Muscle layer of duodenum (tissue), 2 donors: ENCODE data around the gene IP6K3.

Experiments used
- H3K27ac ChIP-seq: one replicate; pipeline ENCODE4 v1.7.0; 2013; ENCODE audit warnings: mild to moderate bottlenecking, low read length
- H3K27me3 ChIP-seq: one replicate; pipeline ENCODE4 v1.7.0; 2013; ENCODE audit warnings: low read depth, mild to moderate bottlenecking, control low read depth, low read length
- H3K36me3 ChIP-seq, 2 donors: one replicate each; pipeline ENCODE4 v1.7.0; 2013; ENCODE audit warnings: low read length in 2 of 2, control low read depth in 1 of 2, mild to moderate bottlenecking in 1 of 2; ENCODE audit not compliant: insufficient read depth in 2 of 2, control insufficient read depth in 1 of 2
- H3K4me1 ChIP-seq, 2 donors: one replicate each; pipeline ENCODE4 v1.7.0; 2013; ENCODE audit warnings: low read length in 2 of 2, mild to moderate bottlenecking in 2 of 2, control low read depth in 1 of 2, moderate library complexity in 1 of 2; ENCODE audit not compliant: insufficient read depth in 2 of 2, control insufficient read depth in 1 of 2
- H3K4me3 ChIP-seq, 2 donors: one replicate each; pipeline ENCODE4 v1.7.0; 2013; ENCODE audit warnings: low read length in 2 of 2, low read depth in 1 of 2, mild to moderate bottlenecking in 1 of 2
- H3K9me3 ChIP-seq, 2 donors: one replicate each; pipeline ENCODE4 v1.7.0; 2013; ENCODE audit warnings: low read length in 2 of 2, control low read depth in 1 of 2, mild to moderate bottlenecking in 1 of 2; ENCODE audit not compliant: control insufficient read depth in 1 of 2
- donor health status: healthy.

IP6K3 gene, protein sequence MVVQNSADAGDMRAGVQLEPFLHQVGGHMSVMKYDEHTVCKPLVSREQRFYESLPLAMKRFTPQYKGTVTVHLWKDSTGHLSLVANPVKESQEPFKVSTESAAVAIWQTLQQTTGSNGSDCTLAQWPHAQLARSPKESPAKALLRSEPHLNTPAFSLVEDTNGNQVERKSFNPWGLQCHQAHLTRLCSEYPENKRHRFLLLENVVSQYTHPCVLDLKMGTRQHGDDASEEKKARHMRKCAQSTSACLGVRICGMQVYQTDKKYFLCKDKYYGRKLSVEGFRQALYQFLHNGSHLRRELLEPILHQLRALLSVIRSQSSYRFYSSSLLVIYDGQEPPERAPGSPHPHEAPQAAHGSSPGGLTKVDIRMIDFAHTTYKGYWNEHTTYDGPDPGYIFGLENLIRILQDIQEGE

DNA sequence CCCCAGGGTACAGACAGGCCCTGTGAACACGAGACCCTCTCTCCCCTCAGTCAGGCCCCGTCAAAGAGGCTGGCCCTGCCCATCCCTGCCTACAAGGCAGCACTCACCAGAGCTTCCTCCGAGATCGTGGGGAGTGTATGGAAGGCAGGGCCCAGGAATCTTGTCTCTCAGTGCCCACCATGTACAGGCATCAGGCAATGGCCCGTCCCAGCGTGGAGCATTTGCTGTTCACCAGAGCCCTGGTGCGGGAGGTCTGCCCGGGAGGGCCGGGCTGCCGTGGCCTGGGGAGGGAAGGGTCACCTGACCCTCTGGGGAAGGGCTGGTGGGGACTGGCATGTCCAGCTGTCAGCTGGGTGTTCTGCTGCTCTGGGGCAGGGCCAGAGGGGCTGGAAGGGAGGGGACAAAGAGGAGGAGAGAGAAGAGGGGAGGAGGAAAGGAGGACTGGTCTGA, at the start of gene IP6K3:
IP6K3 (minus strand) TSS at position 255 of the 450 bp plus-strand sequence. CDS start 11,429 bp downstream, outside the sequence.
- peak within 1 kb of the TSS; percentile 46 to 52 for H3K4me3 ChIP-seq
- H3K27me3 ChIP-seq, result no peaks in the 10 kb centered on the region
- H3K36me3 ChIP-seq, result no peaks in the 10 kb centered on the region
- peaks cover 8 to 22% of the 10 kb centered on the region in 2 donors for H3K4me1 ChIP-seq
- H3K9me3 ChIP-seq, result no peaks in the 10 kb centered on the region
- H3K27ac ChIP-seq, result peak within 1 kb of the TSS; percentile 88

DNA sequence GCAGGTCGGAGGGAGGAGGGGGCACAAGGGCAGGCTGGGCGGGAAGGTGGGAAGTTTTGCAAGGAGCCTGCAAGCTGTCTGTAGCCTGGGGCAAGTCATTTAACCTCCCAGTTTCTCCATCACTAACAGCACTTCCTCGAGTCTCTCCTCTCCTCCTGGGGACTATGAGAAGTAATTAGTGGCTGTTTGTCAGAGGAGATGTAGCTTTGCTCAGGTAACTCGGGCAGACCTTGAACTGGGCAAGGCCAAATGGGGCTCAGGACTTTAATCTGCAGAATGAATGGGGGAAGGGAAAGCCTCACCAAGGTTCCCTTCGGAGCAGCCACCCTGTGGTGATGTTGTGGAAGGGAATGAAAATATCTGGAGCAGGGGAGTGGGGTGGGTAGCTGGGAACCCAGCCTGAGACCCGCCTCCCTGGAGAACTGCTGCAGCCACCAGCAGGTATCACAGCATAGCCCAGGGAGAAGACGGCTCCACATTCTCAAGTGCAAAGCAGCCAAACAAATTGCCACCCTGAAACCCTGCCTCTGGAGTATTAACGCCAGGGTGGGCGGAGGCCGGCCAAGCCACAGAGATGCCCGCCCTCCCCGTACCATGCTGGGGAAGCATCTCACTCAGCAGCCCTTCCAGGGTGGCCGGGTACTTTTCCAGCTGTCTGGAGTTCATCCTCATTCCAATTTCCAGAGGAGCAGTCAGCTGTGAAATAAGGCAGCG, 48.4 kb upstream of the IP6K3 start:
- H3K4me1 ChIP-seq, result no peaks in the 10 kb centered on the region
- no peak overlapping the region for H3K27ac ChIP-seq
- no peaks in the 10 kb centered on the region for H3K36me3 ChIP-seq
- H3K27me3 ChIP-seq, result no peaks in the 10 kb centered on the region
- H3K9me3 ChIP-seq, result no peaks in the 10 kb centered on the region
- H3K4me3 ChIP-seq, result no peak overlapping the region

DNA sequence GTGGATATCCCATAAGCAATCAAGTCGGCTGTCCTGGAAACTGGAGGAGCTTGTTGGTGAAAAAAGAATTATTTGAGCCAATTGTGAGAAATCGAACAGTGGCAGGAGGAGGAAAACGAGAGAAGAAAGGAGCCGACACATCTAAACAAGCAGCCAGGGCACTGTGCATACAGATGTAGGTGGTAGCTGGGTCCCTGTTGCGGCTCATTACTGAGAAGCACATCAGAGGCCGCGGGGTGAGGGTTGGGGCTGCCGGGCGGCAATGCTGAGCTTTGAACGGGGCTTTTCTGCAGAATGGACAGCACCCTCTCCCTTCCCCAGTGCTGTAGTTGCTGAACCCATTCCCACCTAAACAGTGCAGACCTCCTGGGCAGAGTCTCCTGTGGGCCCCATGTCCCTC, 46.3 kb upstream of the IP6K3 start:
- Histone ChIP-seq H3K9me3 (no peaks in the 10 kb centered on the region), H3K4me3 (no peak overlapping the region), H3K27me3 (no peaks in the 10 kb centered on the region), H3K36me3 (peaks cover 0 to 8% of the 10 kb centered on the region in 2 donors), H3K4me1 (no peaks in the 10 kb centered on the region), H3K27ac (no peak overlapping the region)

DNA sequence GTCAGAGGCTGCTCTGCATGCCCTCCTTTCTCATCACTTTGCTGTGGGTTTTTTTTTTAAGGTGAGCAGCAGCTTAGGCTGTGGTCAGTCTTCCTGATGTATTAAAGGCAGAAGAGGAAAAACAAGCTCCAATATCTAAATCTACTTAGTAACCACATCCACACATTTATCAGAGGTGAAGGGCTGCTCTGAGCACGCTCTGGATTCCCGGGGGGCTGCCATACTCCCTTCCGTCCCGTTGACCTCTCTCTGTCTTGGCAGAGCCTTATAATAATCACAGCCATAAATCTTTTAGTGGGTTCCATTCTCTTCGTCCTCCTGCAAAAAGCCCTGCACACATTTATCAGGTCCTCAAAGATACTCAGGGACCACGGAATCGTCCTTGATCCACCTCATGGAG, 44.9 kb upstream of the IP6K3 start:
- Histone ChIP-seq H3K36me3 (peaks cover 1 to 13% of the 10 kb centered on the region in 2 donors), H3K4me1 (peaks cover 11 to 13% of the 10 kb centered on the region in 2 donors), H3K27ac (no peak overlapping the region), H3K4me3 (no peak overlapping the region), H3K9me3 (no peaks in the 10 kb centered on the region), H3K27me3 (no peaks in the 10 kb centered on the region)

DNA sequence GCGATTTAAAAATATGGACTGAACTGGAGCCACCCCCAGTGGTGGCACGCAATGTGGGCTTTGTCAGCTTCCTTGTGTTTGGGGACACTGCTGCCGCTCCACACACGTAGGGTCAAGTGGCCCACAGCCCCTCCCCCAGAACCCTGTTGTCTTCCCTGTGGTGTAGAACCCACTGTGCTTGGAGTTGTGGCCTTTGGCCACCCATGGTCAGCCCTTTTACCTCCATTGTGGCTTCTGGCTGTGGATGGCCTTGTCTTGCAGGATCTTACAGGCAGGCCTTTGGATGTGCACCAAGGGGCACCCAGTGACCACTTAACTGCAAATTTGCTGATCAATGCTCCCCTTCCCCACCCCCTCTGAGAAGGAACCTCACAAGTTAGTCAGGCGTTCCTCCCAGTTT, 44.2 kb upstream of the IP6K3 start:
- Histone ChIP-seq H3K27ac (no peak overlapping the region), H3K4me1 (peaks cover 16 to 21% of the 10 kb centered on the region in 2 donors), H3K27me3 (no peaks in the 10 kb centered on the region), H3K9me3 (no peaks in the 10 kb centered on the region), H3K4me3 (no peak overlapping the region), H3K36me3 (peaks cover 3 to 13% of the 10 kb centered on the region in 2 donors)

DNA sequence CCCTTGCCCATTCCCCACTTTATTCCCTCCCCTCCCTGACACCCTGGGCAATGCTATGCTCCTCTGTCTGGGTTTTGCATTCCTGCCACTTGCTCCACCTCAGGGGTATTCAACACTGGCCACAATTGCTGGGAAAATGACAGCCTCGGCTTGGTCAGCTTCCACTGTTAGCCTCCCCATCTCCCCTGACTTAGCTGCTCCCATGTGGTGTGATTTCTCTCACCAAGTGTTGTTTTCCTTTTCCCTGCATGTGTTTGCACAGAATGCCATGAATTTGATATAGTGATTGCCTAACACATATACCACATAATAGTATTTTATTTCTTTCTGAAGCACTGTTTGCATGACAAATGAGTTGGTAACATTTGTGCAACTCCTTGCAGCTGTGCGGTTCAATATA, 43.7 kb upstream of the IP6K3 start:
- Histone ChIP-seq H3K36me3 (peaks cover 3 to 13% of the 10 kb centered on the region in 2 donors), H3K4me3 (no peak overlapping the region), H3K27me3 (no peaks in the 10 kb centered on the region), H3K27ac (no peak overlapping the region), H3K9me3 (no peaks in the 10 kb centered on the region), H3K4me1 (peaks cover 16 to 26% of the 10 kb centered on the region in 2 donors)

DNA sequence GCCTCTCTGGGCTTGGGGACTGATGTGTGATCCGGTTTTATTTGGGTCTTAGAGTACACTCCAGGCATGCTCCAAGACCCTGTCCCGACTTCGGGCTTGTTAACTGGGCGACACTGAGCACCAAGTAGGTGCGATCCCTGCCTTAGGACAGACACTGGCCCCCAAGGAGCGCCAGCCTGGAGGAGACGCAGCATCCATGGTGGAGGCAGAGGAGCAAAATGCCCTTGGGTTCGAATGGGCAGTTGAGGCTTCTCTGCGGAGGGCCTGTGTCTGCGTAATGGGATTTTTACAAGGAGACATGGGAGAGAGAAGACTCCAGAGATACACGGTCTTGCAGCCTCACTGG, 42.8 kb upstream of the IP6K3 start:
- Histone ChIP-seq H3K27ac (no peak overlapping the region), H3K9me3 (no peaks in the 10 kb centered on the region), H3K4me3 (peak overlapping the region; percentile 75 to 78), H3K36me3 (peaks cover 7 to 13% of the 10 kb centered on the region in 2 donors), H3K4me1 (peaks cover 22 to 34% of the 10 kb centered on the region in 2 donors), H3K27me3 (no peaks in the 10 kb centered on the region)

DNA sequence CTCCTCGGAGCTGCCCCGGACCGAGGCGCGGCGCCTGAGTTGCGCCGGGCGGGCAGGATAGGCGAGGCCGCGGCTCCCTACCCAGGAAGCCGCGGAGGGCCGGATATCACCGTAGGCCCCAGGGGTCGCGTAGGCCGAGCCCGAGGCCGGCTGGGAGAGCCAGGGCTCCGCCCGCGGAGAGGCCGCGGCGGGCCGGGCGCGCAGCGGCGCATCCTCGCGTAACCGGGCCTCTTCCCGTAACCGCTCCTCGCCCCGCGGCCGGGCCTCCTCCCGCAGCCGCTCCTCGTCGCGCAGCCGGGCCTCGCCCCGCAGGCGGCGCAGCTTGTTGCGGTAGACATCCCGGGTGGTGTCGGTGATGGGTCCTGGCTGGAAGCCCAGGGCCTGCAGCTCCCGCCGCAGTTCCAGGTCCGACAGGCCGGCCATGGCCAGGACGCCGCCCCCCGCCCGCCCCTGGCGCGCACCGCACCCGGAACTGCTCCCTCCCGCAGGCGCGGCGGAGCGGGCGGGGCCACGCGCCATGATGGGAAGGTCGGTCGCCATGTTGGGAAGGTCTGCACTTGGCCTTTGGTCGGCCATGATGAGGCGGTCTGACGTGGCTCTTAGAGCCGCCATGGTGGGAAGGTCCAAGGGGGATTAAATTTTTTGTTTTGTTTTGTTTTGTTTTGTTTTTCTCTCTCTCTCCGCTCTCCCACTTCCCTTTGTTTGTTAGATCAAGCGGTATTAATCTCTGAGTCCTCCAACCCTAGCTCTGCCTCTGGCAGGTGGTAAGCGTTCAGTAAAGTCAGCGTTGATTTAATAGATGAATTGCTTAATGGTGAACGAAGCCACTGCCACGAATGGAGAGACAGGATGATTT, 42.2 kb upstream of the IP6K3 start, which contains the start of gene LEMD2:
LEMD2 (minus strand) TSS at position 437 of the 856 bp plus-strand sequence; CDS start at position 423, 14 bp downstream.
- Histone ChIP-seq H3K27ac (peak within 1 kb of the TSS; percentile 95), H3K27me3 (no peaks in the 10 kb centered on the region), H3K9me3 (no peaks in the 10 kb centered on the region), H3K36me3 (peaks cover 10 to 16% of the 10 kb centered on the region in 2 donors), H3K4me3 (peak within 1 kb of the TSS; percentile 75 to 78), H3K4me1 (peaks cover 22 to 36% of the 10 kb centered on the region in 2 donors)

DNA sequence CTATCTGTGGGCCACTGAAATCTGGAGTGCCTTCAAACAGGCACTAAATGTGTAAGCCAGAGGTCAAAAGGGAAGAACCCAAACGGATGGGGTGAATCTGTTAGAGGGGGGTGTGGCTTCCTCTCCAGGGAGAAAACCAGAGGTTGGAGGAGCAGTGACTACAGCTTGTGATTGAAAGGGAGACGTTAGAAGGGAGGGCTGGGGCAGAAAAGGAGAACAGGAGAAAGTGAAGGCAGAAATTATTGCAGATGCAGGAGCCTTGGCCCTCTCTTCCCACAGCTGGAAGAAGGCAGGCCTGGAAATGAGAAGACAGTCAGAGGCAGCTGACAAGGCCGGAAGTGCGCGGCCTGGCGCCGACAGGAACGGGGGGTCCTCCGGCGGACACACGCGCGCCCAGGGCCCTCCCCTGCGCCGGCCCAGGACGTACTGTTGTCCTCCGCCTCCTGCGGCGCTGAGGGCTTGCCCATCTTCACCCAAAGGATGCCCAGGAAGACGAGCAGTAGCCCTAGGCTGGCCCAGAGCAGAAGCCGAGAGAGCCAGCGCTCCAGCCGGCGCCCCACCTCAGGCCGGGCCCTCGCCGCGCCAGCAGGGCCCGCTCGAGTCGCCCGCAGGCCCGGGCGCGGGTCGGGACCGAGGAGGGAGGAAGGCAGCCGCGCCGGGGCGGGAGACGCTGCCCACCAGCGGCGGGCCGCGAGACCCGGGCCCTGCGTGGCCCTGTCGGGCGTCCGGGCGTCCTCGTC, 41.4 kb upstream of the IP6K3 start:
- H3K4me1 ChIP-seq, result peaks cover 22 to 36% of the 10 kb centered on the region in 2 donors

DNA sequence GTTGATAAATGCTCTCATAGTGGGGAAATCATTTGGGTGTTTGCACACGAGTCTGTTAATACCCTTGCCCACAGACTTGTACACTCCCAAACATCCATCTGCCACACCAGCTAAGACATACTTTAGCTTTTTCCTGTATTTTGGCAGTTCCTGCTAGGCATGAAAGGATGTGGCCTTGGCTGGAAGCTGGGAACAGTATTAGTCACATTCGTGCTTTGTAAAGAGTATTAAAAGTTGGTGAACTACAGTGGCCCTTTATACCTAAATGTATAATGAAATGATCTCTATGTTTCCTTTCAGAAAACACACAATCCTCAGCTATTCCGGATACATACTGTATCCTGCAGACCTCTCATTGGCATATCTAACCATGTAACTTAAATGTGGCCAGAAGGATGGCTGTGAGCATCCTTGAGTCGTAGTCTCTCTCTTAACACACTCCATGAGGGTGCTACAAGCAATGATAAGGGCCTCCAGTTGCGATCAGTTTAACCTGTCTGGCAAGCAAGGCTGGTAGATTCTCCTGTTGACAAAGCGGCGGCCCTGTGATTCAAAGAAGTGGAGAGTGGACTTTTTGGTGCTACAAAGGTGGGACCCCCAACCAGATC, 40.7 kb upstream of the IP6K3 start:
- no peaks in the 10 kb centered on the region for H3K9me3 ChIP-seq
- H3K27ac ChIP-seq, result peak overlapping the region; percentile 95
- peak overlapping the region; percentile 75 to 78 for H3K4me3 ChIP-seq
- H3K4me1 ChIP-seq, result peaks cover 22 to 36% of the 10 kb centered on the region in 2 donors
- H3K27me3 ChIP-seq, result no peaks in the 10 kb centered on the region
- peaks cover 25 to 31% of the 10 kb centered on the region in 2 donors for H3K36me3 ChIP-seq

More for the DNA sequence above, 41.4 kb upstream of the IP6K3 start:
- Histone ChIP-seq H3K4me3 (peak overlapping the region; percentile 75 to 78), H3K36me3 (peaks cover 18 to 24% of the 10 kb centered on the region in 2 donors), H3K27ac (peak overlapping the region; percentile 95), H3K9me3 (no peaks in the 10 kb centered on the region), H3K27me3 (no peaks in the 10 kb centered on the region)
